ENCODE results near the gene HOXA4. TPM values are rescaled to one million over a fixed set of nuclear protein-coding genes. Genes with fewer than 3 reads are reported as not detected.

Gene HOXA4
- total and polyA plus RNA-seq, 2 of the 4 experiments (the other 2 are of a cell fraction), result 0.36 to 8.0 TPM

DNA sequence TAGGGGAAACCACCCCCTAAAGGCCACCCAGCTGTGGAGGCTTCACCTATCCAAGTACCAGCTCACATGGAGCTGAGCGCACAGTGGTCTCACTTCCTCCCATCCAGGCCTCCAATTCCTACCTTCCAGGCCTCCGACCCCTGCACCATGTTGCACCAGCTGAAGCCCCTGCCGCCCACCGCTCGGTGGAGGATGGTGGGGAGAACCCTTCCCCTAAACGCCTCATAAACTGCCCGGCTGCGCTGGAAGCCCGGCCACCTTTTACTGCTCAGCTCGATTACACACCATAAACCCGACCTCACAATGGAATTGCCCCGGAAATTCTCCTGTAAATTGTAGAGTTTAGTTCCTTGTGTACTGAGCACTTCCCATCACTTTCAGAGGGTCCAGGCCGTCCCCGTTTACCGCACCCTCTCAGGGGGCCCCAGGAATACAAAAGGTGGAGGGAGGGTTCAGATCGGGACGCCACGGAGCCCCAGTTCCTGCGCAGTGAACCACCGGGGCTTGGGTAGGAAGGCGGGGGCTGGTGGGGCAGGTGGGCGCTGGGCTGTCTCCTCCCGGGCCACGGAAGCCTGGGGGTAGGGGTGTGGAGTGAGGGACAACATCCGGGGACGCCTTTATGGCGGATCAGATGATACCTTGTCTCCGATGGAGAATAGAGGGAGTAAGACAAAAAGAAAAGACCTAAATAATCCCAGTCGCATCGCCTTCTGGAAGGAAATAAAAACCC, 27.3 kb upstream of the HOXA4 start:
- 0 out of 4 replicates have a peak, but pooled peaks cover 0 to 4% of the 10 kb centered on the region in 2 experiments for H3K79me1 ChIP-seq (ENCODE audit: low read depth in 1 of 2, low read length in 2 of 2)
- H3K9me3 ChIP-seq (ENCODE audit: control insufficient read depth, insufficient read depth, low read length), result no peaks in the 10 kb centered on the region
- intact Hi-C loops (cut with micrococcal nuclease), result no loop called here
- H2AK9ac ChIP-seq (replicated peaks; ENCODE audit: low read depth, low read length, poor library complexity), result no peak overlapping the region
- no peak overlapping the region for H2AFZ ChIP-seq (replicated peaks; ENCODE audit: low read length, poor library complexity)
- no peak overlapping the region for H2BK20ac ChIP-seq (ENCODE audit: low read depth, low read length)
- no TSS peak for BruUV-seq (replicated peaks)
- no peak overlapping the region for H2BK15ac ChIP-seq (ENCODE audit: low read depth, low read length)
- no peaks in the 10 kb centered on the region for H3K36me3 ChIP-seq (ENCODE audit: control insufficient read depth, insufficient read depth, low read length)
- no peak for DNase-seq
- H3K9me1 ChIP-seq (ENCODE audit: insufficient read depth, low read length), result peaks cover 3% of the 10 kb centered on the region; the same call in 1 of the 2 replicates
- ATAC-seq (ENCODE audit: low read depth), result no peak
- H3K27ac ChIP-seq (ENCODE audit: insufficient read depth, low read length), result no peak overlapping the region
- 100% methylated on average over 2 of the region's 30 CpGs; no CpG with 5 or more reads in 1 of the 2 experiments for WGBS, 2 experiments (ENCODE audit: extremely low coverage in 2 of 2, insufficient read length in 1 of 2)
- H3K4me1 ChIP-seq (ENCODE audit: control insufficient read depth, insufficient read depth, low read length), result peaks cover 3% of the 10 kb centered on the region; the same call in 1 of the 2 replicates
- ChIA-PET CTCF (interaction anchor here (0.7 to 1.3 kb wide), 2 partner anchors 476 to 788 kb away, joined by 3 to 4 read pairs; no protein-coding TSS in a partner anchor), POLR2A (ENCODE audit: unreplicated experiment) (no interaction called here)
- no peak overlapping the region for H3K4me2 ChIP-seq (ENCODE audit: low read depth, low read length)
- no peak overlapping the region for H3K18ac ChIP-seq (ENCODE audit: low read depth, low read length)
- H4K91ac ChIP-seq (ENCODE audit: insufficient read depth, low read depth, low read length), result no peak overlapping the region
- no peak overlapping the region for H2BK120ac ChIP-seq (ENCODE audit: low read depth, low read length)
- no peak overlapping the region for H4K5ac ChIP-seq (ENCODE audit: low read depth, low read length)
- no peak overlapping the region for H2AK5ac ChIP-seq (ENCODE audit: low read depth, low read length)
- H3K14ac ChIP-seq (replicated peaks; ENCODE audit: low read depth, low read length), result no peak overlapping the region
- no peak overlapping the region for H3K4ac ChIP-seq (ENCODE audit: low read depth, low read length)
- no peak overlapping the region for H3K56ac ChIP-seq (ENCODE audit: extremely low read depth, insufficient read depth, low read length)
- no peak overlapping the region for H3K23ac ChIP-seq (ENCODE audit: low read depth, low read length)
- H4K8ac ChIP-seq (ENCODE audit: low read depth in 2 of 2, low read length in 2 of 2), result no peak overlapping the region
- dilution Hi-C loops (cut with HindIII; ENCODE audit: low sequenced_read_pairs, unreplicated experiment), result no loop called here
- H3K9ac ChIP-seq (ENCODE audit: low read depth, low read length), result no peak overlapping the region
- H2BK5ac ChIP-seq (ENCODE audit: low read depth, low read length, poor library complexity, severe bottlenecking), result no peak overlapping the region
- H4K20me1 ChIP-seq (ENCODE audit: insufficient read depth, low read length), result no peaks in the 10 kb centered on the region
- in situ Hi-C loops (cut with MboI; ENCODE audit: low sequenced_read_pairs), result loop anchor here (5.0 kb wide), 2 partner anchors 791 to 1306 kb away; no protein-coding TSS in a partner anchor
- no peak overlapping the region for H3K4me3 ChIP-seq (ENCODE audit: insufficient read depth, low read depth, low read length)
- peaks cover 3% of the 10 kb centered on the region; the same call in 1 of the 2 replicates for H3K27me3 ChIP-seq (ENCODE audit: control insufficient read depth, insufficient read depth, low read length)
- TF ChIP-seq RCOR1 (IDR thresholded peaks at IDR 0.05; ENCODE audit: insufficient replicate concordance, low read length) (no peak), SMC3 (IDR thresholded peaks at IDR 0.05; ENCODE audit: low read depth, low read length) (no peak), MAZ (IDR thresholded peaks at IDR 0.05; ENCODE audit: borderline replicate concordance, low read depth, low read length) (no peak), RFX5 (IDR thresholded peaks at IDR 0.05; ENCODE audit: low read depth, low read length) (no peak), POLR2A (IDR thresholded peaks at IDR 0.05; ENCODE audit: low read depth, low read length) (no peak)
- TF ChIP-seq, protein P1, sequence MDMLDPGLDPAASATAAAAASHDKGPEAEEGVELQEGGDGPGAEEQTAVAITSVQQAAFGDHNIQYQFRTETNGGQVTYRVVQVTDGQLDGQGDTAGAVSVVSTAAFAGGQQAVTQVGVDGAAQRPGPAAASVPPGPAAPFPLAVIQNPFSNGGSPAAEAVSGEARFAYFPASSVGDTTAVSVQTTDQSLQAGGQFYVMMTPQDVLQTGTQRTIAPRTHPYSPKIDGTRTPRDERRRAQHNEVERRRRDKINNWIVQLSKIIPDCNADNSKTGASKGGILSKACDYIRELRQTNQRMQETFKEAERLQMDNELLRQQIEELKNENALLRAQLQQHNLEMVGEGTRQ (IDR thresholded peaks at IDR 0.05; ENCODE audit: low read depth, low read length), result no peak
- TF ChIP-seq, protein P2, sequence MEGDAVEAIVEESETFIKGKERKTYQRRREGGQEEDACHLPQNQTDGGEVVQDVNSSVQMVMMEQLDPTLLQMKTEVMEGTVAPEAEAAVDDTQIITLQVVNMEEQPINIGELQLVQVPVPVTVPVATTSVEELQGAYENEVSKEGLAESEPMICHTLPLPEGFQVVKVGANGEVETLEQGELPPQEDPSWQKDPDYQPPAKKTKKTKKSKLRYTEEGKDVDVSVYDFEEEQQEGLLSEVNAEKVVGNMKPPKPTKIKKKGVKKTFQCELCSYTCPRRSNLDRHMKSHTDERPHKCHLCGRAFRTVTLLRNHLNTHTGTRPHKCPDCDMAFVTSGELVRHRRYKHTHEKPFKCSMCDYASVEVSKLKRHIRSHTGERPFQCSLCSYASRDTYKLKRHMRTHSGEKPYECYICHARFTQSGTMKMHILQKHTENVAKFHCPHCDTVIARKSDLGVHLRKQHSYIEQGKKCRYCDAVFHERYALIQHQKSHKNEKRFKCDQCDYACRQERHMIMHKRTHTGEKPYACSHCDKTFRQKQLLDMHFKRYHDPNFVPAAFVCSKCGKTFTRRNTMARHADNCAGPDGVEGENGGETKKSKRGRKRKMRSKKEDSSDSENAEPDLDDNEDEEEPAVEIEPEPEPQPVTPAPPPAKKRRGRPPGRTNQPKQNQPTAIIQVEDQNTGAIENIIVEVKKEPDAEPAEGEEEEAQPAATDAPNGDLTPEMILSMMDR (conservative IDR thresholded peaks at IDR 0.05; ENCODE audit: low read depth, low read length), result no peak

Data from IMR-90 (cell line).